B cell (primary cell): ENCODE measurements around the gene PALD1.

Experiments used
- CTCF ChIP-seq: fragments of 200-600 bp; IDR thresholded peaks from one replicate; pipeline ENCODE4 v1.8.0; 2022; ENCODE audit warnings: antibody characterized with exemption, mild to moderate bottlenecking
- EZH2 ChIP-seq: IDR thresholded peaks from 2 replicates; pipeline ENCODE4 v1.6.1; 2012; ENCODE audit warnings: borderline replicate concordance, low read depth, mild to moderate bottlenecking, moderate library complexity, low read length; ENCODE audit not compliant: insufficient read depth, poor library complexity, severe bottlenecking

- no peak for TF ChIP-seq CTCF
- TF ChIP-seq EZH2, result no peak
These were observed 55.7 kb downstream of the PALD1 start for GRCh38 chr10:70534281-70534680.
